Pancreas (tissue), 10 donors: ENCODE data around the gene MC1R. TPM values are rescaled to one million over a fixed set of nuclear protein-coding genes. Genes with fewer than 3 reads are reported as not detected.

Source experiments
- ATAC-seq, 4 donors: fragments of 200-7000 bp; cut with Tn5 transposase; one replicate each; pipeline versions ENCODE4 v1.8.0 to v1.9.1; 2020; ENCODE audit warnings: mild to moderate bottlenecking in 4 of 4, moderate library complexity in 4 of 4
- DNase-seq, 6 donors: peaks; one replicate each; pipeline ENCODE4 v3.0.0-alpha.2; 2020
- FAIRE-seq: peaks from 2 replicates; lab custom pipeline; 2012; peaks lifted over from hg19 to GRCh38; lab: Jason Lieb, UNC
- H3K27ac ChIP-seq, 4 donors: fragments of 200-600 bp; sonication (generic); 1 replicate in 3 of 4; 2 replicates in 1 of 4; pipeline versions ENCODE4 v1.5.0 to v1.8.0; 2020
- H3K27me3 ChIP-seq, 4 donors: fragments of 200-600 bp; one replicate each; pipeline ENCODE4 v1.8.0; 2021
- H3K36me3 ChIP-seq, 3 donors: fragments of 200-600 bp; sonication (generic) in 1 of 3; one replicate each; pipeline versions ENCODE4 v1.5.0 to v1.8.0; 2020 to 2021
- H3K4me1 ChIP-seq, 3 donors: fragments of 200-600 bp; one replicate each; pipeline ENCODE4 v1.8.0; 2021
- H3K4me3 ChIP-seq, 4 donors: fragments of 200-600 bp; sonication (generic) in 2 of 4; one replicate each; pipeline versions ENCODE4 v1.5.0 to v1.8.0; 2020 to 2021
- H3K9me3 ChIP-seq, 4 donors: fragments of 200-600 bp; one replicate each; pipeline ENCODE4 v1.8.0; 2021
- WGBS, 2 donors: extraction: QIAGEN DNeasy Blood & Tissue Kit; methylation state at CpG; one replicate each; pipeline ENCODE4 v1.1.7; 2013; 5-methylcytosine and 5-hydroxymethylcytosine counted together
- intact Hi-C, 3 donors: fragments of 100-400 bp; cut with DNase I; formaldehyde crosslinking; loops; one replicate each; pipeline versions ENCODE4 v1.11.1 to v1.14.2; 2022
- polyA plus RNA-seq, 2 donors: library from polyadenylated mRNA; stranded (reverse); fragments of 200-250 nt; gene quantifications; one replicate each; pipeline ENCODE4 v1.2.3, GENCODE V29; 2013
- total RNA-seq, 6 donors: library from RNA; stranded (reverse); fragmentation: NEBNext Ultra II Directional in 4 of 6; extraction: Animal tissue kit (Norgen Biotek cat#: 25700) in 4 of 6; gene quantifications; one replicate each; pipeline versions ENCODE4 v1.2.1 to v1.2.4, GENCODE V29; 2021 to 2023
- TF ChIP-seq, protein P1 (sequence below), 4 donors: fragments of 200-600 bp; sonication (generic) in 3 of 4; IDR thresholded peaks; one replicate each; pipeline versions ENCODE4 v1.5.0 to v1.8.0; 2021; ENCODE audit warnings: antibody characterized with exemption in 4 of 4
- donor health status: healthy with polysubstance abuse.
- donor health status: DM: no; HTN: no; CAD: no; lungs with moderate emphysema.
- donor health status: DM: no; HTN: no; CAD: no.
- donor health status: control.
- donor health status: control.
- donor health status: Bipolar disorder and iron deficiency.
- donor health status: DM: yes; HTN: yes; CAD: no.
- donor health status: DM: no; HTN: no; CAD: no.
- donor health status: DM: no; HTN: no; CAD: no.
- donor health status: DM: yes; HTN: yes; CAD: no.

The MC1R gene
- total and polyA plus RNA-seq, 8 donors, result 1.1 to 14.3 (median 2.0) TPM

GRCh38 chr16:89915303-89916232 lies 3.1 kb upstream of the MC1R start:
- Histone ChIP-seq H3K9me3 (no peaks in the 10 kb centered on the region), H3K4me3 (no peak overlapping the region), H3K4me1 (peaks cover 0 to 11% (median 9%) of the 10 kb centered on the region in 3 donors), H3K27me3 (peaks cover 0 to 5% (median 0%) of the 10 kb centered on the region in 4 donors), H3K27ac (no peak overlapping the region), H3K36me3 (peaks cover 0 to 10% (median 2%) of the 10 kb centered on the region in 3 donors)
- intact Hi-C loops, result no loop called here
- FAIRE-seq, result no peak
- no peak for ATAC-seq
- TF ChIP-seq, protein P1, sequence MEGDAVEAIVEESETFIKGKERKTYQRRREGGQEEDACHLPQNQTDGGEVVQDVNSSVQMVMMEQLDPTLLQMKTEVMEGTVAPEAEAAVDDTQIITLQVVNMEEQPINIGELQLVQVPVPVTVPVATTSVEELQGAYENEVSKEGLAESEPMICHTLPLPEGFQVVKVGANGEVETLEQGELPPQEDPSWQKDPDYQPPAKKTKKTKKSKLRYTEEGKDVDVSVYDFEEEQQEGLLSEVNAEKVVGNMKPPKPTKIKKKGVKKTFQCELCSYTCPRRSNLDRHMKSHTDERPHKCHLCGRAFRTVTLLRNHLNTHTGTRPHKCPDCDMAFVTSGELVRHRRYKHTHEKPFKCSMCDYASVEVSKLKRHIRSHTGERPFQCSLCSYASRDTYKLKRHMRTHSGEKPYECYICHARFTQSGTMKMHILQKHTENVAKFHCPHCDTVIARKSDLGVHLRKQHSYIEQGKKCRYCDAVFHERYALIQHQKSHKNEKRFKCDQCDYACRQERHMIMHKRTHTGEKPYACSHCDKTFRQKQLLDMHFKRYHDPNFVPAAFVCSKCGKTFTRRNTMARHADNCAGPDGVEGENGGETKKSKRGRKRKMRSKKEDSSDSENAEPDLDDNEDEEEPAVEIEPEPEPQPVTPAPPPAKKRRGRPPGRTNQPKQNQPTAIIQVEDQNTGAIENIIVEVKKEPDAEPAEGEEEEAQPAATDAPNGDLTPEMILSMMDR (IDR thresholded peaks at IDR 0.05), result no peak
- DNase-seq, result peak in 1 of 6 donors; percentile 60
- WGBS, 2 donors, result 57 to 58% methylated on average over 40 of the region's 40 CpGs

GRCh38 chr16:89917773-89918452 lies 749 bp upstream of the MC1R start:
- TF ChIP-seq, protein P1 (IDR thresholded peaks at IDR 0.05), result no peak
- ATAC-seq (peak; percentile 26 to 64 (median 45)), FAIRE-seq (no peak), DNase-seq (peak in 3 of 6 donors; percentile 53 to 81 (median 78))
- Histone ChIP-seq H3K27ac (no peak overlapping the region), H3K9me3 (no peaks in the 10 kb centered on the region), H3K36me3 (no peaks in the 10 kb centered on the region), H3K4me1 (peaks cover 0 to 15% (median 14%) of the 10 kb centered on the region in 3 donors), H3K27me3 (peaks cover 0 to 5% (median 0%) of the 10 kb centered on the region in 4 donors), H3K4me3 (peak overlapping the region in 1 of 4 donors; percentile 30)
- WGBS, 2 donors, result 2 to 3% methylated on average over 39 of the region's 39 CpGs
- intact Hi-C loops, result no loop called here

- DNase-seq (peak in 1 of 6 donors; percentile 62), FAIRE-seq (no peak), ATAC-seq (no peak)
- H3K36me3 ChIP-seq, result no peaks in the 10 kb centered on the region
- peaks cover 0 to 5% (median 1%) of the 10 kb centered on the region in 4 donors for H3K27me3 ChIP-seq
- peaks cover 0 to 24% (median 19%) of the 10 kb centered on the region in 3 donors for H3K4me1 ChIP-seq
- H3K9me3 ChIP-seq, result no peaks in the 10 kb centered on the region
- TF ChIP-seq, protein P1 (IDR thresholded peaks at IDR 0.05), result no peak
- no peak overlapping the region for H3K27ac ChIP-seq
- 78 to 84% methylated on average over 52 of the region's 52 CpGs for WGBS, 2 donors
- intact Hi-C loops, result no loop called here
- H3K4me3 ChIP-seq, result no peak overlapping the region
Observed at GRCh38 chr16:89919535-89920406, 1.1 kb downstream of the MC1R start.

DNA sequence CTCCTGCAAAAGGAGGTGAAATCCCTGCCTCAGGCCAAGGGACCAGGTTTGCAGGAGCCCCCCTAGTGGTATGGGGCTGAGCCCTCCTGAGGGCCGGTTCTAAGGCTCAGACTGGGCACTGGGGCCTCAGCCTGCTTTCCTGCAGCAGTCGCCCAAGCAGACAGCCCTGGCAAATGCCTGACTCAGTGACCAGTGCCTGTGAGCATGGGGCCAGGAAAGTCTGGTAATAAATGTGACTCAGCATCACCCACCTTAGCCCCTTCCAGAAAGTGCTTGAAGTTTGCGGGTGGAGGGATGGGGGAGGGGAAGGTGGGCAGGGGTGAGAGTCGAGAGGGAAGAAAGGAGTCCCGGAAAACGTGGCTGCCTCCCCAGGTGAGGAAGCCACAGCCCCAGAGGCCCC lies 2.1 kb downstream of the MC1R start:
- FAIRE-seq (no peak), DNase-seq (peak in 1 of 6 donors; percentile 55), ATAC-seq (no peak)
- Histone ChIP-seq H3K36me3 (no peaks in the 10 kb centered on the region), H3K9me3 (no peaks in the 10 kb centered on the region), H3K4me3 (no peak overlapping the region), H3K27ac (peak overlapping the region in 1 of 4 donors; percentile 80), H3K27me3 (peaks cover 0 to 14% (median 1%) of the 10 kb centered on the region in 4 donors), H3K4me1 (peaks cover 3 to 26% (median 20%) of the 10 kb centered on the region in 3 donors)
- intact Hi-C loops, result no loop called here
- WGBS, 2 donors, result 25 to 26% methylated on average over 6 of the region's 6 CpGs
- TF ChIP-seq, protein P1 (IDR thresholded peaks at IDR 0.05), result no peak
